ENCODE results near the gene NCOR1.

GRCh38 chr17:16181581-16181980, 33.8 kb downstream of the NCOR1 start:
- TF ChIP-seq CTCF (IDR thresholded peaks at IDR 0.05; ENCODE audit: low read length), result no peak
- no peak for TF ChIP-seq EZH2 (optimal IDR thresholded peaks at IDR 0.05; ENCODE audit: low read depth, low read length)
